NT2/D1 (cell line): ENCODE results near the gene GCGR.
A peak's percentile ranks its signal among the peaks of the same experiment; 100 is the strongest.
"Not testable (repeated sequence)": the region's sequence is repeated elsewhere in the genome, so short reads cannot be mapped to it uniquely, and the experiment has no call there.

ENCODE experiments used
- DNase-seq: peaks from one replicate; pipeline ENCODE4 v3.0.0-alpha.2; 2011; ENCODE audit warnings: low read depth, low spot score
- H3K27me3 ChIP-seq: 2 replicates; pipeline ENCODE4 v1.6.0; 2011; ENCODE audit warnings: mild to moderate bottlenecking; ENCODE audit not compliant: insufficient read length, insufficient read depth
- H3K36me3 ChIP-seq: 2 replicates; pipeline ENCODE4 v1.6.1; 2011; ENCODE audit warnings: mild to moderate bottlenecking, low read length, mixed read lengths; ENCODE audit not compliant: insufficient read depth, insufficient read length
- H3K4me1 ChIP-seq: 2 replicates; pipeline ENCODE4 v1.5.1; 2011; ENCODE audit not compliant: insufficient read depth, insufficient read length
- H3K4me3 ChIP-seq: 2 replicates; pipeline ENCODE4 v1.5.1; 2011; ENCODE audit warnings: low read depth; ENCODE audit not compliant: insufficient read length
- H3K9ac ChIP-seq: 2 replicates; pipeline ENCODE4 v1.6.0; 2011; ENCODE audit warnings: low read depth; ENCODE audit not compliant: insufficient read length
- H3K9me3 ChIP-seq: 2 replicates; pipeline ENCODE4 v1.5.1; 2011; ENCODE audit warnings: mild to moderate bottlenecking, low read length; ENCODE audit not compliant: insufficient read depth
- SUZ12 ChIP-seq: IDR thresholded peaks from 2 replicates; pipeline ENCODE4 v1.6.1; 2011; ENCODE audit not compliant: insufficient read length, insufficient read depth; ENCODE audit errors: extremely low read depth
- YY1 ChIP-seq: IDR thresholded peaks from 2 replicates; pipeline ENCODE4 v1.6.1; 2011; ENCODE audit not compliant: insufficient read length, insufficient read depth
- ZNF274 ChIP-seq: IDR thresholded peaks from 2 replicates; pipeline ENCODE4 v1.6.1; 2011; ENCODE audit warnings: mild to moderate bottlenecking, low read depth, low read length

Gene GCGR

DNA sequence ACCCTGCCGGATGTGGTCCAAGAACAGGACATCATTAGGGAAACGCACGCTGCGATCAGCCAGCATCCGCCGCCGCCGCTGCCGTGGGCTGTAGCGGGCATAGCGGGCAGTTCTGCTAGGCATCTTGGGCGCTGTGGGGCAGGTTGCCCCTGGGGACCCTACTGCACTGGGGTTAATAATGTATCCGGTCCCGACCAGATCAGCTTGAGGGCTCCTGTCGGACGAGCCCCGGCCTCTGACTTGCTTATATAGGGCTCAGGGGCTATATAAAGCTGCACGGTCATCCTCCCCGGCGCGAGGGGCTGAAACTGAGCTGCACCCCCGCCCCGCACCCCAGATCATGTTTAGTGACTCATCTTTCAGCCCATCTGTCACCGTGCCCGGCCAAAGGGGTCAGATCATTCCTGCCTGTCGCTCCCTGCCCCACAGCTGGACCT is 30.9 kb downstream of the GCGR start, which contains the start of gene PPP1R27:
Gene PPP1R27, minus strand, starts transcription at position 220 of the 437 bp plus-strand sequence. Its CDS starts 97 bp downstream, at position 123.
- H3K9me3 ChIP-seq: no peaks in the 10 kb centered on the region
- TF ChIP-seq YY1: no peak
- TF ChIP-seq ZNF274: no peak
- no peak for TF ChIP-seq SUZ12
- no peak for DNase-seq

DNA sequence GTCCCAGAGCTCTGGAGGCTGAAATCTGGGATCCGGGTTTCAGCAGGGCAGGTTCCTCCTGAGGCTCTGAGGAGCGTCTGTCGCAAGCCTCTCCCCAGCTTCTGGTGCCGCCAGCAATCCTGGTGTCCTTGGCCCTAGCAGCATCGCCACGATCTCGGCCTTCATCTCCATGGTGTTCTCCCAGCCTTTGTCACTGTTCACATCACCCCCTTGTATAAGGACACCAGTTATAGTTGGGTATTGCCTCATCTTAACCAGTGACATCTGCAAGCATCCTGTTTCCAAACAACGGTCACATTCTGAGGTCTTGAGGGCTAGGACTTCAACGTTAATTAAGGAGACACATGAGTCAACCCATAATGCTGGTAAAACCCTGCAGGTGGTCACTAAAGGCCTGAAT is 33.7 kb downstream of the GCGR start:
- Histone ChIP-seq H3K4me1 (peaks cover 47% of the 10 kb centered on the region), H3K4me3 (no peak overlapping the region), H3K36me3 (peaks cover 23% of the 10 kb centered on the region), H3K27me3 (peaks cover under 1% of the 10 kb centered on the region), H3K9me3 (no peaks in the 10 kb centered on the region), H3K9ac (no peak overlapping the region)
- no peak for DNase-seq
- TF ChIP-seq YY1: no peak

More for the DNA sequence above, 30.9 kb downstream of the GCGR start, which contains the start of gene PPP1R27:
- peaks cover 41% of the 10 kb centered on the region for H3K4me1 ChIP-seq
- H3K27me3 ChIP-seq: peaks cover 11% of the 10 kb centered on the region
- peak within 1 kb of the TSS; percentile 97 for H3K9ac ChIP-seq
- peaks cover 13% of the 10 kb centered on the region for H3K36me3 ChIP-seq
- peak within 1 kb of the TSS; percentile 90 for H3K4me3 ChIP-seq

DNA sequence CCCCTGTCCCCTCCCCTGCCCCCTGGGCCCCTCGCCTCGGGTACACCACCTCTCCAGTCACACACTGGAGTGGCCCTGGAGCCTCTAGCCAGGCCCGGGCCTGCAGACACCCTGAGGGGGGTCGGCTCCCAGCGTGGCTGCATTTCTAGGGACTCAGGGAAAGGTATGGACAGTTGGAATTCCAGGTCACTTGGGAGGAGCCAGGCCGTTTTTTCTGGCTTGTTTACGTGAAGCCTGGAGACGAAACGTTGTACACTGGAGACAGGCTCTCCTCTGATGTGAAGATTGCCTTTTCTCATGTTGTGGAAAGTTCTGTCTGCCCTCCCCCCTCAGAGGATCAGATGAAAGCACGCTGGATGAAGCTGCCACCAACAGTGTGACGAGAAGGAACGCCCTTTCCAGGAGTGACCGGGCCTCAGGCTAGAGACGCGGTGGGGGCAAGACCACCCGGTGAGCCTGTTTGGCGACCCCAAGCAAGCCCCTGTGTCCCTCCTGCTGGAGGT is 34.9 kb downstream of the GCGR start:
- H3K4me3 ChIP-seq: no peak overlapping the region
- no peaks in the 10 kb centered on the region for H3K27me3 ChIP-seq
- no peak for DNase-seq
- peaks cover 48% of the 10 kb centered on the region for H3K4me1 ChIP-seq
- H3K36me3 ChIP-seq: peaks cover 34% of the 10 kb centered on the region
- TF ChIP-seq ZNF274: no peak
- no peak for TF ChIP-seq YY1
- TF ChIP-seq SUZ12: no peak
- H3K9me3 ChIP-seq: no peaks in the 10 kb centered on the region
- H3K9ac ChIP-seq: peak overlapping the region; percentile 43

DNA sequence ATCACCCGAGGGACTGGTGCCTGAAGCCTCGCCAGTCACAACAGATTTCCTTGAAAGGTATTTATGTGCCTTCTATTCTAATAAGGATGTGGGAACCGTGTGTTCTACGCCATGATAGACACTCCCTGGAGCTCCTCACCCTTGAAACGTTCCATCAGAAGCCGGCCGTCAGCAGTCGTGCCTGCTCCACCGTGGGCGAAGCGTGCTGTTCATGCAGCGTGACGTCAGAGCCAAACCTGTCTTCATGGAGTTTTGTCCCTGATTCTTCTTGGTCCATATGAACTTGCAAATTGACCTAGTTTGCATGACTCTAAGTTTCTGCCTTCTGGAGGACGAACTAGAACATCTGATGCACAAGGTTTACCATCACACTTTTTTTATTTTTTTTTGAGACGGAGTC is 35.4 kb downstream of the GCGR start:
- Histone ChIP-seq H3K36me3 (peaks cover 37% of the 10 kb centered on the region), H3K9ac (peak overlapping the region; percentile 43), H3K9me3 (no peaks in the 10 kb centered on the region), H3K4me3 (no peak overlapping the region), H3K4me1 (peaks cover 47% of the 10 kb centered on the region), H3K27me3 (no peaks in the 10 kb centered on the region)
- no peak for TF ChIP-seq YY1
- TF ChIP-seq ZNF274: no peak
- no peak for DNase-seq

DNA sequence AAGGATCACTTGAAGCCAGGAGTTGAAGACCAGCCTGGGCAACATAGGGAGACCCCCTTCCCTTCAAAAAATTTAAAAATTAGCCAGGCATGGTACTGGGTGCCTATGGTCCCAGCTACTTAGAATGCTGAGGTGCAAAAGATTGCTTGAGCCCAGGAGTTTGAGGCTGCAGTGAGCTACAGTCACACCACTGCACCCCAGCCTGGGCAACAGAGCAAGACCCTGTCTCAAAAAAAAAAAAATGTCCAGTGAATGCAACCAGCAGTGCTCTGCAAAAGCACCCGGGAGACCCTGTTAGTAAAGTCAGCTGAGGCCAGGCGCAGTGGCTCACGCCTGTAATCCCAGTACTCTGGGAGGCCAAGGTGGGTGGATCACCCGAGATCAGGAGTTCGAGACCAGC is 36.1 kb downstream of the GCGR start:
- Histone ChIP-seq H3K4me1 (peaks cover 41% of the 10 kb centered on the region), H3K36me3 (peaks cover 38% of the 10 kb centered on the region)
- H3K27me3 ChIP-seq, H3K4me3 ChIP-seq, DNase-seq, H3K9ac ChIP-seq, H3K9me3 ChIP-seq: not testable (repeated sequence)

DNA sequence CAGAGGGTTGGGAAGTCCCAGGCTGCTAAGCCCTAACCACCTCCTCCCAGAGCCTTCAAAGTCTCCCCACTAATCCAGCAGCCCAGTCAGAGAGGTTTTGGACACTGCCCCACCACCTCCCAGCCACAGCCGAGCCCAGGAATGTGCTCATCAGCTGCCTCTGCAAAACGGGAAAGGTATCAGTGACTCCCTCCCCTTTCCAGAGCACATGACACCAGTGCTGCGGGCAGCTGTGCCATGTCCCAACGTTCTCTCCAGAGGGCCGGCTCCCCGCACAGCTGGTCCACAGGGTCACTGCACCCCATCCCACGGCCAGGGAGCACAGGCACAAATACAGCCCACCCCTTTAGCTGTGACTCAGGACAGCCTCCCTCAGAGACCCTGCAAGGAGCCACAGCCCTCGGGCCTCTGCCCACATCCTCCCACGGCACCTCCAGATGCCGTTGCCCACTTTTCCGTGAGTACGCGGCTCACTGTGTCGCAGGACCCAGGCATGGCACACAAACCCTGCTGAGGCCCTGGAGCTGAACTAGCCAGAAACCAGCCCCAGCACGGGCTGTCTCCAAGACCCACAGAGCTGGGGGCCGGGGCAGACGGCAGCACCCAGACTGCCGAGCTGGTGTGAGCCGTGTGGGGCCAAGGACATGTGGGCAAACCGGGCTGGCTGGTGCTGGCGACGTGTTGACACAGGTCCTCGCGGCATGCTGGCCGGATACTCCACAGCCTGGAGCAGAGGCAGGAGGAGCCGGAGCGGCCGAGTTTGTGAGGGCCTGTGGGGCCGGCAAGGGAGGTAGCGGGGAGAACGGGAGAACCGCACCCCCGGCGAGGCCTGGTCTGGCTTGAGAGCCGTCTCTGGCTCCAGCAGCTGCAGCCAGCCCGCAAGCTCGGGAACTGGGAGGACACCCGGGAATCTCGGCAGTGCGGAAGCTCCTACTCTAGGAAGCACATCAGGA is 37.2 kb downstream of the GCGR start:
- TF ChIP-seq ZNF274 (no peak), YY1 (no peak), SUZ12 (no peak)
- peaks cover 35% of the 10 kb centered on the region for H3K4me1 ChIP-seq
- peaks cover 45% of the 10 kb centered on the region for H3K36me3 ChIP-seq
- H3K9ac ChIP-seq: peak overlapping the region; percentile 67
- H3K9me3 ChIP-seq: no peaks in the 10 kb centered on the region
- H3K27me3 ChIP-seq: no peaks in the 10 kb centered on the region
- no peak for DNase-seq
- no peak overlapping the region for H3K4me3 ChIP-seq

DNA sequence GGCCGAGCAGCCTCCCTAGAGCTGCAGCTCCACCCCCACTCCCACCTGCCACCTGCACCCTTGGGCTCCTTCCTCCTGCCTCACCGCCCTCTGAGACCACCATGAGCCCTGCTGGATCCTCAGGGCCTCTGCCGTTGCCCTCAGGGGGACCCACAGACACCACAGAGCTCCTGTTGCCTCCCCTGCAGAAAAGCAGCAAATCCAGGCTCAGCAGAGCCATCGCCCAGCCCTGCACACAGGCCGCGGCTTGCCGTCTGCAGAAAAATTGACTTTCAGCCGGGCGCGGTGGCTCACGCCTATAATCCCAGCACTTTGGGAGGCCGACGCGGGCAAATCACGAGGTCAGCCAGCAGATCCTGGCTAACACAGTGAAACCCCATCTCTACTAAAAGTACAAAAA is 37.9 kb downstream of the GCGR start:
- H3K27me3 ChIP-seq: no peaks in the 10 kb centered on the region
- H3K36me3 ChIP-seq: peaks cover 53% of the 10 kb centered on the region
- H3K9me3 ChIP-seq: no peaks in the 10 kb centered on the region
- DNase-seq: no peak
- H3K4me1 ChIP-seq: peaks cover 31% of the 10 kb centered on the region
- no peak for TF ChIP-seq SUZ12
- no peak overlapping the region for H3K4me3 ChIP-seq
- H3K9ac ChIP-seq: peak overlapping the region; percentile 67
